Endothelial cell of umbilical vein (primary cell): Measurements from ENCODE around the gene NAGPA. TPM values are rescaled to one million over a fixed set of nuclear protein-coding genes. Genes with fewer than 3 reads are reported as not detected.

Source experiments
- BruUV-seq: library from RNA; stranded (reverse); fragments of 400-500 nt; replicated peaks from 2 replicates; lab custom pipeline; 2021; lab: Mats Ljungman, UMichigan
- CTCF ChIA-PET: fragments of 300-600, 350-600 bp; sonication (Branson Sonifier 250); formaldehyde crosslinking; loops from one replicate; lab custom pipeline; 2021; ENCODE audit warnings: antibody characterized with exemption, inconsistent platforms; lab: Charles Lee
- POLR2A ChIA-PET: fragments of 300-600, 350-600 bp; sonication (Branson Sonifier 250); formaldehyde crosslinking; loops from one replicate; lab custom pipeline; 2021; ENCODE audit warnings: antibody characterized with exemption, inconsistent platforms; lab: Charles Lee
- DNase-seq: peaks from one replicate; pipeline ENCODE4 v3.0.0-alpha.2; 2011; ENCODE audit warnings: low read depth, low spot score
- FAIRE-seq: peaks from 2 replicates; lab custom pipeline; 2011; peaks lifted over from hg19 to GRCh38; lab: Jason Lieb, UNC
- H2AFZ ChIP-seq: 2 replicates; pipeline ENCODE4 v1.6.0; 2012; ENCODE audit warnings: low read depth, low read length, control low read depth, inconsistent platforms
- H3K27ac ChIP-seq: 2 replicates; pipeline ENCODE4 v1.5.1; 2011; ENCODE audit warnings: low read depth, mild to moderate bottlenecking, control low read depth, low read length, moderate library complexity; ENCODE audit not compliant: insufficient read depth
- H3K27me3 ChIP-seq, 2 experiments: 2 replicates each; pipeline versions ENCODE4 v1.6.0 to v1.6.1; 2011; ENCODE audit warnings: low read length in 2 of 2, mixed read lengths in 1 of 2; ENCODE audit not compliant: control insufficient read depth in 2 of 2, insufficient read depth in 2 of 2
- H3K36me3 ChIP-seq, 2 experiments: 2 replicates in 1 of 2; 3 replicates in 1 of 2; pipeline ENCODE4 v1.5.1; 2011; ENCODE audit warnings: low read length in 2 of 2, mild to moderate bottlenecking in 1 of 2, moderate library complexity in 1 of 2; ENCODE audit not compliant: control insufficient read depth in 2 of 2, insufficient read depth in 2 of 2; ENCODE audit errors: extremely low read depth in 1 of 2
- H3K4me1 ChIP-seq: 3 replicates; pipeline ENCODE4 v1.5.1; 2011; ENCODE audit warnings: mild to moderate bottlenecking, low read length; ENCODE audit not compliant: control insufficient read depth, insufficient read depth; ENCODE audit errors: extremely low read depth
- H3K4me2 ChIP-seq: 2 replicates; pipeline ENCODE4 v1.6.1; 2011; ENCODE audit warnings: low read length, control low read depth, mixed read lengths; ENCODE audit not compliant: insufficient read depth
- H3K4me3 ChIP-seq, 3 experiments: fragments of 200-600 bp in 1 of 3; sonication (generic), shearing (Covaris generic) in 1 of 3; replicated peaks in 1 of 3; 2 replicates each; pipeline ENCODE4 v1.5.1; 2011 to 2016; ENCODE audit warnings: control low read depth in 3 of 3, low read length in 3 of 3, mild to moderate bottlenecking in 2 of 3, inconsistent platforms in 1 of 3, low read depth in 1 of 3, moderate library complexity in 1 of 3; ENCODE audit not compliant: insufficient read depth in 1 of 3
- H3K79me2 ChIP-seq: 2 replicates; pipeline ENCODE4 v1.6.0; 2012; ENCODE audit warnings: low read length, inconsistent platforms; ENCODE audit not compliant: control insufficient read depth, insufficient read depth
- H3K9ac ChIP-seq: replicated peaks from 2 replicates; pipeline ENCODE3; 2011; ENCODE audit warnings: low read length, control low read depth; ENCODE audit not compliant: insufficient read depth; ENCODE audit errors: extremely low read depth
- H3K9me1 ChIP-seq: replicated peaks from 3 replicates; pipeline ENCODE4 v1.6.0; 2011; ENCODE audit warnings: mild to moderate bottlenecking, low read length; ENCODE audit not compliant: control insufficient read depth, insufficient read depth; ENCODE audit errors: extremely low read depth
- H3K9me3 ChIP-seq: replicated peaks from 2 replicates; pipeline ENCODE4 v1.5.1; 2012; ENCODE audit warnings: low read length, inconsistent platforms; ENCODE audit not compliant: control insufficient read depth, insufficient read depth
- H4K20me1 ChIP-seq: replicated peaks from 2 replicates; pipeline ENCODE3; 2011; ENCODE audit warnings: mild to moderate bottlenecking, low read length; ENCODE audit not compliant: control insufficient read depth, insufficient read depth; ENCODE audit errors: extremely low read depth
- CTCF ChIP-seq, 2 donors: IDR thresholded peaks; 1 replicate in 1 of 2; 2 replicates in 1 of 2; pipeline ENCODE4 v1.5.1; 2011; ENCODE audit warnings: low read length in 2 of 2, mild to moderate bottlenecking in 2 of 2, moderate library complexity in 2 of 2, control low read depth in 1 of 2, inconsistent platforms in 1 of 2, low read depth in 1 of 2; ENCODE audit not compliant: insufficient read depth in 1 of 2; ENCODE audit errors: extremely low read depth in 1 of 2
- EZH2 ChIP-seq: IDR thresholded peaks from 2 replicates; pipeline ENCODE4 v1.6.1; 2012; ENCODE audit warnings: borderline replicate concordance, low read depth, mild to moderate bottlenecking, moderate library complexity, low read length, inconsistent platforms; ENCODE audit not compliant: severe bottlenecking
- FOS ChIP-seq: IDR thresholded peaks from 2 replicates; pipeline ENCODE4 v1.6.1; 2011; ENCODE audit warnings: mild to moderate bottlenecking, low read length, moderate library complexity, borderline replicate concordance; ENCODE audit not compliant: insufficient read depth
- GATA2 ChIP-seq: IDR thresholded peaks from 2 replicates; pipeline ENCODE4 v1.7.0; 2011; ENCODE audit warnings: low read depth, mild to moderate bottlenecking, moderate library complexity, mixed read lengths, low read length; ENCODE audit not compliant: insufficient read length, insufficient read depth
- JUN ChIP-seq: IDR thresholded peaks from 2 replicates; pipeline ENCODE4 v1.6.1; 2011; ENCODE audit warnings: borderline replicate concordance, low read depth; ENCODE audit not compliant: insufficient read length, insufficient read depth
- MAX ChIP-seq: IDR thresholded peaks from 2 replicates; pipeline ENCODE4 v1.6.1; 2011; ENCODE audit not compliant: insufficient read depth, insufficient read length
- MYC ChIP-seq: IDR thresholded peaks from one replicate; pipeline ENCODE4 v1.6.1; 2011; ENCODE audit warnings: mild to moderate bottlenecking, low read depth, low read length
- POLR2A ChIP-seq: IDR thresholded peaks from 2 replicates; pipeline ENCODE4 v1.6.1; 2012; ENCODE audit warnings: low read depth, mild to moderate bottlenecking, control low read depth, low read length
- POLR2AphosphoS5 ChIP-seq: IDR thresholded peaks from 2 replicates; pipeline ENCODE4 v1.6.1; 2012; ENCODE audit warnings: low read depth, mild to moderate bottlenecking, control low read depth, low read length, moderate library complexity; ENCODE audit not compliant: insufficient read depth
- dilution Hi-C: fragments of 300-500 bp; cut with MboI; formaldehyde crosslinking; loops from one replicate; pipeline ENCODE4 v1.15.0; 2019; ENCODE audit warnings: low sequenced_read_pairs; ENCODE audit not compliant: extremely low pct_ligation_motif_present
- intact Hi-C: fragments of 100-400 bp; cut with micrococcal nuclease; formaldehyde crosslinking; loops from one replicate; pipeline ENCODE4 v1.10.0; 2022
- polyA plus RNA-seq, 4 experiments: library from polyadenylated mRNA; depleted of rRNA in 3 of 4; stranded (reverse) in 3 of 4; unstranded in 1 of 4; fragments of >200 nt; gene quantifications; 2 replicates each; pipeline versions ENCODE4 v1.2.1 to v1.2.3, GENCODE V29; 2011 to 2012; ENCODE audit warnings: missing spikeins in 1 of 4
- total RNA-seq: library from RNA; stranded (reverse); gene quantifications from 2 replicates; pipeline ENCODE4 v1.2.3, GENCODE V29; 2021

NAGPA gene
- total and polyA plus RNA-seq, 2 donors (not counting 3 experiments of a cell fraction or from before 2014, with no cell fraction given), result 29.6 to 29.9 TPM

DNA sequence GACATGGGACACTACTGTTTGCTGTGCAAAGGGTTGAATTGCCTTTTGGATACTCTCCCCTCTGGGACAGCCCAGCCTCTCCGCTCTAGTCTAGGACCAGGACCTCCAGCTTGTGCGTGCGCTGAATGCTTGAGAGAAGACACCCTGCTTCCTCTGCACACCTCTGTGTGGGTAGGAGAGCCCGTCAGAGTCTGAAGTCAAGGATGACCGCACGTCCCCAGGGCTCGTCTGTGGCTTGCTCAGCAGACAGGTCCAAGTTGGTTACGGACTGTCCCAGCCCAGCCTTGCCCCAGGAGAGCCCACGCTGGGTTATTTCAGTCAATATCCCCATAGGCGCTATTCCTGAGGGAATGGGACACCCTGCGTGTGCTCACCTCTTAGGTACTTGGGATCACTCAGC lies 28.3 kb upstream of the NAGPA start:
- POLR2A ChIA-PET, result no interaction called here
- no peaks in the 10 kb centered on the region for H3K9me3 ChIP-seq
- TF ChIP-seq POLR2A (no peak), MYC (no peak), FOS (no peak), JUN (no peak), POLR2AphosphoS5 (no peak), GATA2 (no peak), EZH2 (no peak), MAX (no peak), CTCF (IDR thresholded peaks at IDR 0.05; ENCODE audit: extremely low read depth in 1 of 2, insufficient read depth in 1 of 2, low read depth in 1 of 2, low read length in 2 of 2) (no peak)
- intact Hi-C loops (no loop called here), dilution Hi-C loops (no loop called here)
- H3K36me3 ChIP-seq, result no peaks in the 10 kb centered on the region
- no peaks in the 10 kb centered on the region for H3K79me2 ChIP-seq
- H3K9ac ChIP-seq, result no peak overlapping the region
- no peaks in the 10 kb centered on the region for H3K4me1 ChIP-seq
- no peak overlapping the region for H3K27ac ChIP-seq
- no peak overlapping the region for H3K4me3 ChIP-seq
- H4K20me1 ChIP-seq, result no peaks in the 10 kb centered on the region
- H3K27me3 ChIP-seq, result peaks cover 0 to 3% of the 10 kb centered on the region in 2 experiments
- DNase-seq (no peak), FAIRE-seq (no peak)
- no peak overlapping the region for H2AFZ ChIP-seq
- H3K9me1 ChIP-seq, result no peaks in the 10 kb centered on the region
- no TSS peak for BruUV-seq
- CTCF ChIA-PET, result no interaction called here
- no peak overlapping the region for H3K4me2 ChIP-seq
